ENCODE measurements around the gene HEATR5B.

GRCh38 chr2:37000318-37000717, 83.9 kb downstream of the HEATR5B start:
- TF ChIP-seq ATF3 (CRISPR knock-in tag; conservative IDR thresholded peaks at IDR 0.05) (no peak), FOXP1 (CRISPR knock-in tag; IDR thresholded peaks at IDR 0.05; ENCODE audit: borderline replicate concordance) (no peak), CTCF (IDR thresholded peaks at IDR 0.05) (no peak), ZNF138 (CRISPR knock-in tag; conservative IDR thresholded peaks at IDR 0.05) (no peak), HMGXB4 (CRISPR knock-in tag; IDR thresholded peaks at IDR 0.05) (no peak), AR (CRISPR knock-in tag; IDR thresholded peaks at IDR 0.05) (no peak), ZNF512 (CRISPR knock-in tag; IDR thresholded peaks at IDR 0.05; ENCODE audit: borderline replicate concordance) (no peak), MXD4 (CRISPR knock-in tag; IDR thresholded peaks at IDR 0.05; ENCODE audit: borderline replicate concordance) (no peak), ZNF263 (CRISPR knock-in tag; IDR thresholded peaks at IDR 0.05; ENCODE audit: low read depth) (no peak), MLX (CRISPR knock-in tag; IDR thresholded peaks at IDR 0.05) (no peak), NR1H2 (CRISPR knock-in tag; IDR thresholded peaks at IDR 0.05) (no peak)

Measured in WTC11 (cell line).